Neural cell (in vitro differentiated cells): ENCODE results near the gene AP3D1. TPM values are rescaled to one million over a fixed set of nuclear protein-coding genes. Genes with fewer than 3 reads are reported as not detected.
"Not testable (repeated sequence)": the region's sequence is repeated elsewhere in the genome, so short reads cannot be mapped to it uniquely, and the experiment has no call there.

Experiments used
- H2AFZ ChIP-seq: fragments of 200-600, 300-800 bp; sonication (generic), shearing (Covaris generic); 2 replicates; pipeline ENCODE4 v1.6.0; 2014; ENCODE audit warnings: low read depth, mild to moderate bottlenecking, antibody characterized with exemption, low read length, moderate library complexity
- H3F3A ChIP-seq: fragments of 200-600 bp; shearing (Covaris generic); 2 replicates; pipeline ENCODE4 v1.6.1; 2016; ENCODE audit warnings: mild to moderate bottlenecking, moderate library complexity, mixed read lengths, antibody characterized with exemption, low read length; ENCODE audit not compliant: insufficient read depth, poor library complexity, severe bottlenecking
- H3K27ac ChIP-seq: fragments of 200-600, 300-800 bp; sonication (generic), shearing (Covaris generic); 2 replicates; pipeline ENCODE4 v1.5.1; 2014; ENCODE audit warnings: mild to moderate bottlenecking, low read length, moderate library complexity
- H3K27me3 ChIP-seq: fragments of 300-800, 200-600 bp; sonication (generic), shearing (Covaris generic); 2 replicates; pipeline ENCODE4 v1.6.0; 2014; ENCODE audit warnings: mild to moderate bottlenecking, low read depth, low read length, moderate library complexity; ENCODE audit not compliant: insufficient read depth
- H3K36me3 ChIP-seq: fragments of 300-800, 200-600 bp; sonication (generic), shearing (Covaris generic); 2 replicates; pipeline ENCODE4 v1.5.1; 2014; ENCODE audit warnings: mild to moderate bottlenecking, antibody characterized with exemption, low read length, moderate library complexity; ENCODE audit not compliant: insufficient read depth
- H3K4me2 ChIP-seq: fragments of 300-800, 200-600 bp; sonication (generic), shearing (Covaris generic); 2 replicates; pipeline ENCODE4 v1.6.0; 2014; ENCODE audit warnings: mild to moderate bottlenecking, low read length
- H3K4me3 ChIP-seq: fragments of 300-800, 200-600 bp; sonication (generic), shearing (Covaris generic); 2 replicates; pipeline ENCODE4 v1.5.1; 2014; ENCODE audit warnings: mild to moderate bottlenecking, low read length, moderate library complexity
- H3K79me2 ChIP-seq: fragments of 200-600 bp; shearing (Covaris generic); replicated peaks from 2 replicates; pipeline ENCODE4 v1.6.0; 2014; ENCODE audit warnings: mild to moderate bottlenecking, low read length, moderate library complexity; ENCODE audit not compliant: insufficient read depth
- H3K9ac ChIP-seq: fragments of 300-800, 200-600 bp; sonication (generic), shearing (Covaris generic); 2 replicates; pipeline ENCODE4 v1.6.1; 2016; ENCODE audit warnings: mild to moderate bottlenecking, low read length, mixed read lengths
- H3K9me2 ChIP-seq: fragments of 200-600 bp; shearing (Covaris generic); 2 replicates; pipeline ENCODE4 v1.6.1; 2016; ENCODE audit warnings: mild to moderate bottlenecking, low read length, mixed read lengths; ENCODE audit not compliant: insufficient read depth
- H3K9me3 ChIP-seq: fragments of 200-600, 300-800 bp; sonication (generic), shearing (Covaris generic); 2 replicates; pipeline ENCODE4 v1.6.1; 2016; ENCODE audit warnings: mild to moderate bottlenecking, mixed run types, low read length, moderate library complexity, mixed read lengths
- H4K20me1 ChIP-seq: fragments of 200-600 bp; shearing (Covaris generic); 2 replicates; pipeline ENCODE4 v1.6.1; 2016; ENCODE audit warnings: mild to moderate bottlenecking, mixed run types; ENCODE audit not compliant: insufficient read depth
- CTCF ChIP-seq: fragments of 450-650 bp; IDR thresholded peaks from 2 replicates; pipeline ENCODE4 v1.5.1; 2014; ENCODE audit warnings: antibody characterized with exemption, mild to moderate bottlenecking, moderate library complexity; ENCODE audit not compliant: poor library complexity, severe bottlenecking
- EP300 ChIP-seq: fragments of 450-650 bp; conservative IDR thresholded peaks from 2 replicates; pipeline ENCODE4 v1.6.1; 2014; ENCODE audit warnings: antibody characterized with exemption, mild to moderate bottlenecking, moderate library complexity; ENCODE audit not compliant: poor library complexity, severe bottlenecking
- EZH2 ChIP-seq: fragments of 200-600, 300-800 bp; shearing (Covaris generic), sonication (generic); IDR thresholded peaks from 2 replicates; pipeline ENCODE4 v1.6.1; 2014; ENCODE audit warnings: antibody characterized with exemption, low read length, borderline replicate concordance, mild to moderate bottlenecking; ENCODE audit not compliant: insufficient read depth, poor library complexity, severe bottlenecking
- MXI1 ChIP-seq: fragments of 450-650 bp; conservative IDR thresholded peaks from 2 replicates; pipeline ENCODE4 v1.6.1; 2014; ENCODE audit warnings: antibody characterized with exemption, mild to moderate bottlenecking; ENCODE audit not compliant: poor library complexity, severe bottlenecking
- POLR2AphosphoS5 ChIP-seq: IDR thresholded peaks from 2 replicates; pipeline ENCODE4 v1.6.1; 2012
- RAD21 ChIP-seq: fragments of 450-650 bp; conservative IDR thresholded peaks from 2 replicates; pipeline ENCODE4 v1.6.1; 2014; ENCODE audit warnings: antibody characterized with exemption, mild to moderate bottlenecking, moderate library complexity
- REST ChIP-seq: IDR thresholded peaks from 2 replicates; pipeline ENCODE4 v1.6.1; 2012; ENCODE audit warnings: borderline replicate concordance
- SMC3 ChIP-seq: fragments of 450-650 bp; conservative IDR thresholded peaks from 2 replicates; pipeline ENCODE4 v1.6.1; 2014; ENCODE audit warnings: antibody characterized with exemption, mild to moderate bottlenecking, moderate library complexity; ENCODE audit not compliant: poor library complexity
- TAF1 ChIP-seq: IDR thresholded peaks from 2 replicates; pipeline ENCODE4 v1.6.1; 2012; ENCODE audit warnings: low read depth
- polyA plus RNA-seq: library from polyadenylated mRNA; depleted of rRNA; stranded (reverse); fragments of >200 nt; gene quantifications from 2 replicates; pipeline ENCODE4 v1.2.3, GENCODE V29; 2014

AP3D1 gene
- polyA plus RNA-seq, 1 donor from 2014 or later, result 60.7 TPM

GRCh38 chr19:2087621-2088100 is 63.7 kb downstream of the AP3D1 start:
- TF ChIP-seq EP300, result no peak
- no peak for TF ChIP-seq SMC3
- TF ChIP-seq RAD21, result no peak
- TF ChIP-seq MXI1, result no peak
- Histone ChIP-seq H3K9me2 (no peaks in the 10 kb centered on the region), H3K27me3 (no peaks in the 10 kb centered on the region), H3K36me3 (no peaks in the 10 kb centered on the region), H3K4me3 (no peak overlapping the region), H3K79me2 (no peaks in the 10 kb centered on the region), H3F3A (no peaks in the 10 kb centered on the region), H2AFZ (no peak overlapping the region), H3K27ac (no peak overlapping the region), H3K9ac (no peak overlapping the region), H4K20me1 (no peaks in the 10 kb centered on the region), H3K9me3 (no peaks in the 10 kb centered on the region), H3K4me2 (no peak overlapping the region)

- H2AFZ ChIP-seq, H3K27me3 ChIP-seq, H3K9ac ChIP-seq, H3K36me3 ChIP-seq, H3K9me3 ChIP-seq, H4K20me1 ChIP-seq, H3K27ac ChIP-seq, H3K4me3 ChIP-seq, H3K9me2 ChIP-seq, H3K4me2 ChIP-seq, H3K79me2 ChIP-seq, H3F3A ChIP-seq: not testable (repeated sequence)
Measured at GRCh38 chr19:2086695-2087620, 64.4 kb downstream of the AP3D1 start.

- Histone ChIP-seq H4K20me1 (no peaks in the 10 kb centered on the region), H3F3A (no peaks in the 10 kb centered on the region), H3K79me2 (no peaks in the 10 kb centered on the region), H3K27ac (no peak overlapping the region), H2AFZ (no peak overlapping the region), H3K36me3 (no peaks in the 10 kb centered on the region), H3K9me2 (no peaks in the 10 kb centered on the region), H3K9ac (no peak overlapping the region), H3K27me3 (no peaks in the 10 kb centered on the region), H3K4me2 (no peak overlapping the region), H3K9me3 (no peaks in the 10 kb centered on the region), H3K4me3 (no peak overlapping the region)
- TF ChIP-seq EZH2 (no peak), SMC3 (no peak), POLR2AphosphoS5 (no peak), EP300 (no peak), RAD21 (no peak), MXI1 (no peak), TAF1 (no peak), CTCF (no peak), REST (no peak)
Measured at GRCh38 chr19:2084993-2085720, 66.2 kb downstream of the AP3D1 start.
